Osteocyte (in vitro differentiated cells): ENCODE data around the gene ATE1. TPM values are rescaled to one million over a fixed set of nuclear protein-coding genes. Genes with fewer than 3 reads are reported as not detected.

ENCODE experiments used
- DNase-seq: peaks from one replicate; pipeline ENCODE4 v3.0.0; 2021; ENCODE audit warnings: mixed read lengths; ENCODE audit not compliant: unreplicated experiment; ENCODE audit errors: extremely low spot score
- H3K27ac Mint-ChIP-seq: one replicate; pipeline ENCODE4 v1.8.0; 2021; ENCODE audit warnings: mild to moderate bottlenecking, mixed read lengths; ENCODE audit not compliant: unreplicated experiment
- H3K27me3 Mint-ChIP-seq: one replicate; pipeline ENCODE4 v1.8.0; 2021; ENCODE audit warnings: mixed read lengths; ENCODE audit not compliant: unreplicated experiment
- H3K36me3 Mint-ChIP-seq: one replicate; pipeline ENCODE4 v1.8.0; 2021; ENCODE audit warnings: mixed read lengths; ENCODE audit not compliant: unreplicated experiment
- H3K4me1 Mint-ChIP-seq: one replicate; pipeline ENCODE4 v1.8.0; 2021; ENCODE audit warnings: mixed read lengths; ENCODE audit not compliant: unreplicated experiment
- H3K4me3 Mint-ChIP-seq: one replicate; pipeline ENCODE4 v1.8.0; 2021; ENCODE audit warnings: mild to moderate bottlenecking, moderate library complexity, mixed read lengths; ENCODE audit not compliant: unreplicated experiment
- H3K9me3 Mint-ChIP-seq: one replicate; pipeline ENCODE4 v1.8.0; 2021; ENCODE audit warnings: mixed read lengths; ENCODE audit not compliant: unreplicated experiment
- CTCF ChIP-seq: fragments of 200-600 bp; sonication (generic); IDR thresholded peaks from 2 replicates; pipeline ENCODE4 v1.5.0; 2021; ENCODE audit warnings: antibody characterized with exemption, mild to moderate bottlenecking, moderate library complexity
- total RNA-seq: library from RNA; stranded (reverse); gene quantifications from 2 replicates; pipeline ENCODE4 v1.2.1, GENCODE V29; 2021

ATE1 gene
- total RNA-seq, 1 donor from 2014 or later: 29.0 TPM

- H3K4me1 Mint-ChIP-seq: no peaks in the 10 kb centered on the region
- H3K27ac Mint-ChIP-seq: no peak overlapping the region
- no peaks in the 10 kb centered on the region for H3K27me3 Mint-ChIP-seq
- DNase-seq: no peak
- H3K9me3 Mint-ChIP-seq: no peaks in the 10 kb centered on the region
- no peak for TF ChIP-seq CTCF
- peaks cover 10% of the 10 kb centered on the region for H3K36me3 Mint-ChIP-seq
- no peak overlapping the region for H3K4me3 Mint-ChIP-seq
These were observed 38.6 kb downstream of the ATE1 start for GRCh38 chr10:121889212-121889611.

- H3K9me3 Mint-ChIP-seq: no peaks in the 10 kb centered on the region
- TF ChIP-seq CTCF: peak; percentile 88
- H3K36me3 Mint-ChIP-seq: peaks cover 8% of the 10 kb centered on the region
- no peaks in the 10 kb centered on the region for H3K27me3 Mint-ChIP-seq
- no peaks in the 10 kb centered on the region for H3K4me1 Mint-ChIP-seq
- no peak for DNase-seq
- H3K27ac Mint-ChIP-seq: no peak overlapping the region
- H3K4me3 Mint-ChIP-seq: no peak overlapping the region
These were observed 40.7 kb downstream of the ATE1 start for GRCh38 chr10:121886997-121887622.

GRCh38 chr10:121886181-121886580 lies 41.6 kb downstream of the ATE1 start:
- DNase-seq: no peak
- H3K9me3 Mint-ChIP-seq: no peaks in the 10 kb centered on the region

GRCh38 chr10:121880895-121881294 lies 46.9 kb downstream of the ATE1 start:
- H3K36me3 Mint-ChIP-seq: peaks cover 21% of the 10 kb centered on the region
- no peak overlapping the region for H3K27ac Mint-ChIP-seq
- H3K9me3 Mint-ChIP-seq: no peaks in the 10 kb centered on the region
- H3K4me3 Mint-ChIP-seq: no peak overlapping the region
- H3K4me1 Mint-ChIP-seq: no peaks in the 10 kb centered on the region
- no peak for DNase-seq
- H3K27me3 Mint-ChIP-seq: no peaks in the 10 kb centered on the region
- no peak for TF ChIP-seq CTCF

More at GRCh38 chr10:121886181-121886580, 41.6 kb downstream of the ATE1 start:
- TF ChIP-seq CTCF: no peak
- Mint-ChIP-seq H3K27ac (no peak overlapping the region), H3K36me3 (peaks cover 6% of the 10 kb centered on the region), H3K4me1 (no peaks in the 10 kb centered on the region), H3K27me3 (no peaks in the 10 kb centered on the region), H3K4me3 (no peak overlapping the region)

- peaks cover 21% of the 10 kb centered on the region for H3K36me3 Mint-ChIP-seq
- no peak for TF ChIP-seq CTCF
- no peak overlapping the region for H3K4me3 Mint-ChIP-seq
- H3K27ac Mint-ChIP-seq: no peak overlapping the region
- H3K27me3 Mint-ChIP-seq: no peaks in the 10 kb centered on the region
- H3K9me3 Mint-ChIP-seq: no peaks in the 10 kb centered on the region
- H3K4me1 Mint-ChIP-seq: no peaks in the 10 kb centered on the region
- no peak for DNase-seq
These were observed 48.4 kb downstream of the ATE1 start for GRCh38 chr10:121879476-121879875.
